Mesenchymal stem cell (in vitro differentiated cells and primary cell): Measurements from ENCODE around the gene IGF2BP1.
A peak's percentile ranks its signal among the peaks of the same experiment; 100 is the strongest.
"Not testable (repeated sequence)": the region's sequence is repeated elsewhere in the genome, so short reads cannot be mapped to it uniquely, and the experiment has no call there.

Source experiments
- DNase-seq: peaks from one replicate; pipeline ENCODE4 v3.0.0-alpha.2; 2013
- H2AFZ ChIP-seq: one replicate; pipeline ENCODE4 v1.6.1; 2013; ENCODE audit warnings: low read depth, mild to moderate bottlenecking, control low read depth, inconsistent platforms, low read length, moderate library complexity
- H2AK5ac ChIP-seq: 2 replicates; pipeline ENCODE4 v1.6.1; 2013; ENCODE audit warnings: low read length, moderate library complexity, mild to moderate bottlenecking, inconsistent platforms; ENCODE audit not compliant: severe bottlenecking
- H2BK120ac ChIP-seq: one replicate; pipeline ENCODE4 v1.6.1; 2013; ENCODE audit warnings: low read depth, mild to moderate bottlenecking, inconsistent platforms, low read length, moderate library complexity
- H2BK12ac ChIP-seq, 2 experiments: one replicate each; pipeline ENCODE4 v1.6.1; 2013; ENCODE audit warnings: inconsistent platforms in 2 of 2, low read length in 2 of 2, mild to moderate bottlenecking in 2 of 2, moderate library complexity in 2 of 2, control low read depth in 1 of 2
- H2BK15ac ChIP-seq: one replicate; pipeline ENCODE4 v1.6.1; 2013; ENCODE audit warnings: mild to moderate bottlenecking, low read depth, inconsistent platforms; ENCODE audit not compliant: poor library complexity, severe bottlenecking
- H2BK5ac ChIP-seq: 2 replicates; pipeline ENCODE4 v1.6.1; 2013; ENCODE audit warnings: low read depth, mild to moderate bottlenecking, low read length, control low read depth, inconsistent platforms; ENCODE audit not compliant: poor library complexity, severe bottlenecking
- H3K14ac ChIP-seq, 2 experiments: one replicate each; pipeline ENCODE4 v1.6.1; 2013; ENCODE audit warnings: inconsistent platforms in 2 of 2, low read length in 2 of 2, control low read depth in 1 of 2, mild to moderate bottlenecking in 1 of 2, moderate library complexity in 1 of 2
- H3K18ac ChIP-seq, 2 experiments: one replicate each; pipeline ENCODE4 v1.6.1; 2013; ENCODE audit warnings: inconsistent platforms in 2 of 2, low read length in 2 of 2, control low read depth in 1 of 2, low read depth in 1 of 2, mild to moderate bottlenecking in 1 of 2
- H3K23ac ChIP-seq, 2 experiments: one replicate each; pipeline ENCODE4 v1.6.1; 2013; ENCODE audit warnings: inconsistent platforms in 2 of 2, low read length in 2 of 2, mild to moderate bottlenecking in 2 of 2, moderate library complexity in 2 of 2, control low read depth in 1 of 2
- H3K27ac ChIP-seq: 2 replicates; pipeline ENCODE4 v1.5.1; 2013; ENCODE audit warnings: mild to moderate bottlenecking, moderate library complexity, low read length, control low read depth, inconsistent platforms; ENCODE audit not compliant: poor library complexity, severe bottlenecking
- H3K27me3 ChIP-seq, 2 experiments: 2 replicates each; pipeline versions ENCODE4 v1.6.1 to v1.7.0; 2013; ENCODE audit warnings: low read length in 2 of 2, mild to moderate bottlenecking in 2 of 2, moderate library complexity in 2 of 2, control low read depth in 1 of 2, inconsistent platforms in 1 of 2; ENCODE audit not compliant: control insufficient read depth in 1 of 2, insufficient read depth in 1 of 2
- H3K36me3 ChIP-seq, 2 experiments: 2 replicates each; pipeline versions ENCODE4 v1.6.1 to v1.7.0; 2013; ENCODE audit warnings: low read length in 2 of 2, control low read depth in 1 of 2, inconsistent platforms in 1 of 2, low read depth in 1 of 2, mild to moderate bottlenecking in 1 of 2; ENCODE audit not compliant: insufficient read depth in 2 of 2, control insufficient read depth in 1 of 2
- H3K4ac ChIP-seq, 2 experiments: one replicate each; pipeline ENCODE4 v1.6.1; 2013; ENCODE audit warnings: inconsistent platforms in 2 of 2, low read length in 2 of 2, mild to moderate bottlenecking in 2 of 2, moderate library complexity in 2 of 2, control low read depth in 1 of 2, low read depth in 1 of 2
- H3K4me1 ChIP-seq: 2 replicates; pipeline ENCODE4 v1.6.1; 2013; ENCODE audit warnings: low read depth, low read length, control low read depth; ENCODE audit not compliant: control insufficient read depth, insufficient read depth
- H3K4me2 ChIP-seq: 2 replicates; pipeline ENCODE4 v1.6.1; 2013; ENCODE audit warnings: low read length, mild to moderate bottlenecking, inconsistent platforms; ENCODE audit not compliant: poor library complexity, severe bottlenecking
- H3K4me3 ChIP-seq, 2 experiments: 2 replicates each; pipeline versions ENCODE4 v1.5.1 to v1.7.0; 2013; ENCODE audit warnings: low read length in 2 of 2, mild to moderate bottlenecking in 2 of 2, control low read depth in 1 of 2, low read depth in 1 of 2; ENCODE audit not compliant: insufficient read depth in 1 of 2
- H3K79me1 ChIP-seq: replicated peaks from 2 replicates; pipeline ENCODE4 v1.6.1; 2013; ENCODE audit warnings: mild to moderate bottlenecking, control low read depth, low read length, inconsistent platforms; ENCODE audit not compliant: poor library complexity, severe bottlenecking
- H3K9ac ChIP-seq: 2 replicates; pipeline ENCODE4 v1.7.0; 2013; ENCODE audit warnings: mild to moderate bottlenecking, low read length, moderate library complexity
- H3K9me3 ChIP-seq: 2 replicates; pipeline ENCODE4 v1.7.0; 2013; ENCODE audit warnings: mild to moderate bottlenecking, low read length; ENCODE audit not compliant: control insufficient read depth
- H4K8ac ChIP-seq: one replicate; pipeline ENCODE4 v1.6.1; 2013; ENCODE audit warnings: inconsistent platforms, mild to moderate bottlenecking, low read length, moderate library complexity
- H4K91ac ChIP-seq: one replicate; pipeline ENCODE4 v1.6.1; 2013; ENCODE audit warnings: mild to moderate bottlenecking, low read length, inconsistent platforms
- WGBS: methylation state at CpG from one replicate; pipeline ENCODE4 v1.1.7; 2013; ENCODE audit warnings: mixed read lengths; 5-methylcytosine and 5-hydroxymethylcytosine counted together

The IGF2BP1 gene

GRCh38 chr17:49002766-49003165 lies 5.6 kb downstream of the IGF2BP1 start:
- Histone ChIP-seq H3K9ac (no peak overlapping the region), H4K8ac (no peak overlapping the region), H3K23ac (no peak overlapping the region), H3K27ac (no peak overlapping the region), H2BK15ac (no peak overlapping the region), H2AK5ac (no peak overlapping the region), H3K36me3 (peaks cover 0 to 7% of the 10 kb centered on the region in 2 experiments), H3K4me2 (no peak overlapping the region), H3K14ac (no peak overlapping the region), H3K4ac (no peak overlapping the region), H2BK12ac (no peak overlapping the region), H3K9me3 (no peaks in the 10 kb centered on the region), H4K91ac (no peak overlapping the region), H2AFZ (no peak overlapping the region), H2BK5ac (no peak overlapping the region), H3K4me3 (no peak overlapping the region), H2BK120ac (no peak overlapping the region), H3K79me1 (no peaks in the 10 kb centered on the region), H3K27me3 (peaks cover 0 to 99% of the 10 kb centered on the region in 2 experiments), H3K4me1 (peaks cover 5% of the 10 kb centered on the region), H3K18ac (no peak overlapping the region)
- no peak for DNase-seq

GRCh38 chr17:49003557-49004511 lies 6.6 kb downstream of the IGF2BP1 start:
- Histone ChIP-seq H4K91ac (no peak overlapping the region), H2BK12ac (peak overlapping the region in 1 of 2 experiments; percentile 18), H2AK5ac (no peak overlapping the region), H3K9ac (no peak overlapping the region), H2BK120ac (no peak overlapping the region), H2BK15ac (no peak overlapping the region), H2AFZ (no peak overlapping the region), H3K27ac (peak overlapping the region; percentile 53), H2BK5ac (peak overlapping the region; percentile 62), H3K9me3 (no peaks in the 10 kb centered on the region), H3K27me3 (peaks cover 0 to 96% of the 10 kb centered on the region in 2 experiments), H3K79me1 (no peaks in the 10 kb centered on the region), H3K18ac (peak overlapping the region; percentile 39 to 66), H3K4me3 (peak overlapping the region; percentile 53 to 59), H3K23ac (peak overlapping the region in 1 of 2 experiments; percentile 83), H3K4me1 (peaks cover 5% of the 10 kb centered on the region), H3K36me3 (peaks cover 0 to 7% of the 10 kb centered on the region in 2 experiments), H3K4me2 (peak overlapping the region; percentile 94), H3K14ac (peak overlapping the region in 1 of 2 experiments; percentile 83), H3K4ac (peak overlapping the region in 1 of 2 experiments; percentile 88), H4K8ac (no peak overlapping the region)
- DNase-seq: peak; percentile 84
- 7% methylated on average over 33 of the region's 39 CpGs for WGBS

- Histone ChIP-seq H3K18ac (no peak overlapping the region), H2BK15ac (no peak overlapping the region), H3K4me3 (no peak overlapping the region), H4K8ac (no peak overlapping the region), H3K23ac (no peak overlapping the region), H3K9ac (no peak overlapping the region), H3K4me2 (no peak overlapping the region), H3K27ac (no peak overlapping the region), H2AK5ac (no peak overlapping the region), H3K27me3 (peaks cover 0 to 85% of the 10 kb centered on the region in 2 experiments), H3K36me3 (peaks cover 0 to 7% of the 10 kb centered on the region in 2 experiments), H3K4ac (no peak overlapping the region), H3K9me3 (no peaks in the 10 kb centered on the region), H4K91ac (no peak overlapping the region), H2AFZ (no peak overlapping the region), H2BK5ac (no peak overlapping the region), H2BK120ac (no peak overlapping the region), H3K14ac (no peak overlapping the region), H3K4me1 (peaks cover 8% of the 10 kb centered on the region), H3K79me1 (peaks cover 1% of the 10 kb centered on the region), H2BK12ac (no peak overlapping the region)
- no peak for DNase-seq
- WGBS: 86% methylated on average over 2 of the region's 2 CpGs
Measured at GRCh38 chr17:49005140-49005539, 8.0 kb downstream of the IGF2BP1 start.

- not testable (repeated sequence) for H2BK12ac ChIP-seq, H3K4ac ChIP-seq, H3K79me1 ChIP-seq, DNase-seq, H3K23ac ChIP-seq, H3K27ac ChIP-seq, H3K36me3 ChIP-seq, H2AK5ac ChIP-seq, H3K4me2 ChIP-seq, H4K8ac ChIP-seq, H2BK5ac ChIP-seq, H4K91ac ChIP-seq, H3K9ac ChIP-seq, H3K14ac ChIP-seq, H2BK15ac ChIP-seq, H2AFZ ChIP-seq, H3K18ac ChIP-seq, H3K9me3 ChIP-seq, H2BK120ac ChIP-seq, H3K4me3 ChIP-seq
- WGBS: 97% methylated on average over 5 of the region's 5 CpGs
- Histone ChIP-seq H3K27me3 (peaks cover 0 to 80% of the 10 kb centered on the region in 2 experiments), H3K4me1 (peaks cover 24% of the 10 kb centered on the region)
Measured at GRCh38 chr17:49008908-49009307, 11.7 kb downstream of the IGF2BP1 start.
